OCI-LY7 (cell line): ENCODE measurements around the gene GFRA4. TPM values are rescaled to one million over a fixed set of nuclear protein-coding genes. Genes with fewer than 3 reads are reported as not detected.

Experiments used
- BruUV-seq: library from RNA; stranded (reverse); fragments of 400-500 nt; replicated peaks from 2 replicates; lab custom pipeline; 2021; lab: Mats Ljungman, UMichigan
- CTCF ChIA-PET: fragments of 300-600 bp; sonication (Branson Sonifier 250); formaldehyde crosslinking; loops from one replicate; lab custom pipeline; 2022; ENCODE audit warnings: antibody characterized with exemption; ENCODE audit not compliant: unreplicated experiment; lab: Charles Lee
- POLR2A ChIA-PET: fragments of 300-600 bp; sonication (Branson Sonifier 250); formaldehyde crosslinking; loops from one replicate; lab custom pipeline; 2022; ENCODE audit warnings: antibody characterized with exemption; lab: Charles Lee
- DNase-seq: peaks from one replicate; pipeline ENCODE4 v3.0.0-alpha.2; 2015; ENCODE audit warnings: low spot score
- H2AFZ ChIP-seq: fragments of 200-600 bp; sonication (generic), shearing (Covaris generic); 2 replicates; pipeline ENCODE4 v1.6.1; 2014; ENCODE audit warnings: mild to moderate bottlenecking, antibody characterized with exemption, low read length, moderate library complexity
- H3K27ac ChIP-seq: fragments of 200-600 bp; sonication (generic); 2 replicates; pipeline ENCODE4 v1.5.1; 2014; ENCODE audit warnings: mixed run types, low read depth, mild to moderate bottlenecking, moderate library complexity, low read length, inconsistent platforms; ENCODE audit not compliant: poor library complexity, severe bottlenecking
- H3K36me3 ChIP-seq: fragments of 200-600 bp; sonication (generic); 2 replicates; pipeline ENCODE4 v1.6.1; 2014; ENCODE audit warnings: mild to moderate bottlenecking, antibody characterized with exemption, low read length, moderate library complexity, mixed read lengths; ENCODE audit not compliant: insufficient read depth
- H3K4me1 ChIP-seq: fragments of 200-600 bp; sonication (generic); 2 replicates; pipeline ENCODE4 v1.5.1; 2014; ENCODE audit warnings: mild to moderate bottlenecking, low read length; ENCODE audit not compliant: insufficient read depth, poor library complexity, severe bottlenecking
- H3K4me2 ChIP-seq: fragments of 200-600 bp; sonication (generic); 2 replicates; pipeline ENCODE4 v1.6.1; 2014; ENCODE audit warnings: mild to moderate bottlenecking, low read length
- H3K4me3 ChIP-seq: fragments of 200-600 bp; sonication (generic); 2 replicates; pipeline ENCODE4 v1.5.1; 2014; ENCODE audit warnings: mild to moderate bottlenecking, low read depth, low read length; ENCODE audit not compliant: poor library complexity, severe bottlenecking
- H3K79me2 ChIP-seq: fragments of 200-600 bp; sonication (generic); 2 replicates; pipeline ENCODE4 v1.6.1; 2016; ENCODE audit warnings: low read depth, mild to moderate bottlenecking, low read length, moderate library complexity, mixed read lengths; ENCODE audit not compliant: insufficient read depth
- H3K9me2 ChIP-seq: fragments of 200-600 bp; sonication (generic); 2 replicates; pipeline ENCODE4 v1.6.1; 2016; ENCODE audit warnings: mild to moderate bottlenecking, low read length, mixed read lengths; ENCODE audit not compliant: insufficient read depth
- H3K9me3 ChIP-seq: fragments of 200-600 bp; sonication (generic); 2 replicates; pipeline ENCODE4 v1.6.1; 2014; ENCODE audit warnings: mild to moderate bottlenecking, mixed run types, low read length, mixed read lengths
- H4K20me1 ChIP-seq: fragments of 200-600 bp; sonication (generic); 2 replicates; pipeline ENCODE4 v1.6.1; 2014; ENCODE audit warnings: mild to moderate bottlenecking, antibody characterized with exemption, low read length, moderate library complexity, mixed read lengths; ENCODE audit not compliant: insufficient read depth
- CTCF ChIP-seq: fragments of 200-600 bp; sonication (generic); conservative IDR thresholded peaks from 2 replicates; pipeline ENCODE4 v1.5.1; 2014; ENCODE audit warnings: mild to moderate bottlenecking, antibody characterized with exemption, low read length, moderate library complexity, mixed read lengths
- EZH2phosphoT487 ChIP-seq: fragments of 200-600 bp; sonication (generic); IDR thresholded peaks from 2 replicates; pipeline ENCODE4 v1.6.1; 2018; ENCODE audit warnings: low read depth, borderline replicate concordance, mild to moderate bottlenecking, mixed run types, antibody characterized with exemption, low read length, moderate library complexity, mixed read lengths
- intact Hi-C: fragments of 100-400 bp; cut with micrococcal nuclease; formaldehyde crosslinking; loops from one replicate; pipeline ENCODE4 v1.10.0; 2022; ENCODE audit not compliant: unreplicated experiment
- total RNA-seq, 2 experiments: library from RNA; depleted of rRNA in 1 of 2; stranded (reverse); fragments of >200 nt in 1 of 2; shearing (Covaris generic) in 1 of 2; gene quantifications; 2 replicates each; pipeline ENCODE4 v1.2.3, GENCODE V29; 2014 to 2022

The GFRA4 gene
- total RNA-seq, 2 experiments from 2014 or later = not detected

DNA sequence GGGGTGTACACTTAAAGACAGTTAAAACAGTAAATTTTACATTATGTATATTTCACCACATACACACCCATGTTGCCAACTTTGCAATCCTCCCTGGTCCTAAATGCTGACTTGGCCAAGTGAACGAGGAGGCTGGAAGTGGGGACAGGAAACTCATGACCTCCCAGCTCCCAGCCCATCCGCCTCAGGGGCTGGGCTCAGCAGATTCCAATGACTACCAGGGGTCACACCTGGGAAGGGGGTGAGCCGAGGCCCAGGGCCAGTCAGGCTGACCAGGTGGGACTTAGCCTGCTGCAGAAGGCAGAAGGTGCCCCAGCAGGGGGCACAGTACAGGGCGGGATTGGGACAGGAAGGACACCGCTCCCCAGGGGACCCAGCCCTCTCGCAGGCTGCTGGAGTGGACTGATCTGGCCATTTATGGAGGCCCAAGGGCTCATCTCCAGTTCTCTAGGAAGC, 46.8 kb upstream of the GFRA4 start:
- no peak for DNase-seq
- 0 out of 2 replicates have a peak, but pooled peaks have one; percentile 5 for TF ChIP-seq CTCF
- TF ChIP-seq EZH2phosphoT487 = no peak
- Histone ChIP-seq H3K4me3 (no peak overlapping the region), H3K4me2 (no peak overlapping the region), H3K36me3 (no peaks in the 10 kb centered on the region), H3K79me2 (no peaks in the 10 kb centered on the region), H3K4me1 (no peaks in the 10 kb centered on the region), H3K9me3 (no peaks in the 10 kb centered on the region), H4K20me1 (no peaks in the 10 kb centered on the region), H2AFZ (no peak overlapping the region), H3K27ac (no peak overlapping the region), H3K9me2 (no peaks in the 10 kb centered on the region)
- intact Hi-C loops = loop anchor here (10.0 kb wide), 1 partner anchor 55 kb away; no protein-coding TSS in a partner anchor
- POLR2A ChIA-PET = no interaction called here
- BruUV-seq = no TSS peak
- CTCF ChIA-PET = interaction anchor here (0.9 to 1.6 kb wide), 4 partner anchors 33 to 150 kb away, joined by 3 to 5 read pairs (median 4); partner anchors contain the start of gene ADISSP

- intact Hi-C loops = no loop called here
- BruUV-seq = no TSS peak
- POLR2A ChIA-PET = interaction anchor here (0.5 kb wide), 1 partner anchor 273 kb away, joined by 5 read pairs; no protein-coding TSS in a partner anchor
- TF ChIP-seq CTCF (no peak), EZH2phosphoT487 (no peak)
- no peaks in the 10 kb centered on the region for H3K36me3 ChIP-seq
- H3K4me2 ChIP-seq = no peak overlapping the region
- no peak overlapping the region for H2AFZ ChIP-seq
- no peak overlapping the region for H3K4me3 ChIP-seq
- no peaks in the 10 kb centered on the region for H4K20me1 ChIP-seq
- H3K27ac ChIP-seq = no peak overlapping the region
- no peaks in the 10 kb centered on the region for H3K79me2 ChIP-seq
- no peaks in the 10 kb centered on the region for H3K9me3 ChIP-seq
- H3K4me1 ChIP-seq = no peaks in the 10 kb centered on the region
- no peaks in the 10 kb centered on the region for H3K9me2 ChIP-seq
- CTCF ChIA-PET = no interaction called here
- DNase-seq = no peak
Observed at GRCh38 chr20:3707508-3707899, 44.3 kb upstream of the GFRA4 start.

GRCh38 chr20:3706774-3707507, 43.7 kb upstream of the GFRA4 start:
- no TSS peak for BruUV-seq
- intact Hi-C loops = no loop called here

More at GRCh38 chr20:3706774-3707507, 43.7 kb upstream of the GFRA4 start:
- Histone ChIP-seq H2AFZ (no peak overlapping the region), H3K4me3 (no peak overlapping the region), H3K4me1 (no peaks in the 10 kb centered on the region), H3K4me2 (no peak overlapping the region), H3K9me3 (no peaks in the 10 kb centered on the region), H3K27ac (no peak overlapping the region), H3K9me2 (no peaks in the 10 kb centered on the region), H3K79me2 (no peaks in the 10 kb centered on the region), H3K36me3 (no peaks in the 10 kb centered on the region), H4K20me1 (no peaks in the 10 kb centered on the region)
- ChIA-PET CTCF (no interaction called here), POLR2A (interaction anchor here (0.5 to 0.6 kb wide), 2 partner anchors 12 to 274 kb away, joined by 3 to 5 read pairs; no protein-coding TSS in a partner anchor)
- DNase-seq = no peak
- TF ChIP-seq CTCF (no peak), EZH2phosphoT487 (no peak)
